Measurements from ENCODE around the gene SRBD1. TPM values are rescaled to one million over a fixed set of nuclear protein-coding genes. Genes with fewer than 3 reads are reported as not detected.

SRBD1 gene
- total RNA-seq, 1 donor, result 17.4 TPM

DNA sequence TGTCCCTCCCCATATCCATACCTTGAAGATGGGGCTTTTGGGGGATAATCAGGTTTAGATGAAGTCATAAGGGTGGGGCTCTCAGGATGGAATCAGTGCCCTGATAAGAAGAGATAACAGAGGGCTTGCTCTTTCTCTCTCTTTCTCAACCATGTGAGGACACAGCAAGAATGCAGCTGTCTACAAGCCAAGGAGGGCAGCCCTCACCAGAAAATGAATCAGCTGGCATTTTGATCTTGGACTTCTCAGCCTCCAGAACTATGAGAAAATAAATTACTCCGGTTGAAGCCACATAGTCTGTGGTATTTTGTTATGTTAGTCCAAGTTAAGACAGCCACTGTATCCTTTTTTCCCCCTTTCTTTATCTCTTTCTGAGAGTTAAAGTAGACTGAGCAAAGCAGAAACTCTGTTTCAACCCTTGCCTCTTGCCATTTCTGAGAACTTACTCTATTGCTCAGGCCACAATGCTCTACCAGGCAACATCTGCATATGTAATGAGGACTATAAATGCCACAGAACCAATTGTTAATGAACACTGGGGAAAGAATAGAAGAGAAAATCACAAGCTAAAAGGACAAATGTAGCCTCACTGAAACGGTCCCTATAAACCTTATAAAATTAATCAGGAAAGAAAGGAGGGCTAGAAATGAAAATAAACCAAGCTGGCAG is 56.9 kb downstream of the SRBD1 start:
- no peaks in the 10 kb centered on the region for H3K36me3 ChIP-seq (ENCODE audit: insufficient read depth, low read length)
- no peaks in the 10 kb centered on the region for H4K20me1 ChIP-seq (ENCODE audit: insufficient read depth, low read length)
- H2AFZ ChIP-seq (ENCODE audit: low read length), result no peak overlapping the region
- no peaks in the 10 kb centered on the region for H3K79me2 ChIP-seq (ENCODE audit: insufficient read depth, low read length)
- peak; percentile 34 for DNase-seq (ENCODE audit: insufficient read length, low spot score, missing footprints)
- peaks cover 12% of the 10 kb centered on the region for H3K4me1 ChIP-seq (ENCODE audit: insufficient read depth, low read length)
- no peaks in the 10 kb centered on the region for H3K9me3 ChIP-seq (ENCODE audit: low read depth, low read length)
- H3K27me3 ChIP-seq (ENCODE audit: insufficient read depth, low read length), result no peaks in the 10 kb centered on the region
- TF ChIP-seq CTCF (IDR thresholded peaks at IDR 0.05; ENCODE audit: extremely low read depth, low read depth, low read length), result no peak
- H3K27ac ChIP-seq (ENCODE audit: low read depth, low read length), result peak overlapping the region; percentile 81
- no peak overlapping the region for H3K4me3 ChIP-seq (ENCODE audit: insufficient read depth, low read length)
- H3K4me2 ChIP-seq (ENCODE audit: insufficient read depth, low read length), result peak overlapping the region; percentile 37

DNA sequence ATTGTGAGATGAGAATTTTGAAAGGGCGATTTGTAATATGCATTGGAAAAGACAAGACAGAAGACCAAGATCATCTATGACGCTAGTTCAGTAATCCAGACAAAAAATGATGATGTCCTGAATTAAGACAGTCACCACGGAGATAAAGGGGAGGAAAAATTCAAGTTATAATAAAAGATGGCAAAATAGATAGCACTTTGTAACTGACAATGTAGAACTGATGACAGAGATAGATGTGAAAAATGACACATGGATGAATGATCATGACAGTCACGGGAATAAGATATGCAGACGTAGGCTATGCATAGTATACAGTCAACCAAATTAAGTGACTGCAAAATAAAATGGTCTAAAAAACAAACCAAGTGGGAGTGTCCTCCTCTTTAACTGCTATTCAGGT is 59.2 kb downstream of the SRBD1 start:
- H3K4me2 ChIP-seq (ENCODE audit: insufficient read depth, low read length), result no peak overlapping the region
- no peak for TF ChIP-seq CTCF (IDR thresholded peaks at IDR 0.05; ENCODE audit: extremely low read depth, low read depth, low read length)
- peaks cover 12% of the 10 kb centered on the region for H3K4me1 ChIP-seq (ENCODE audit: insufficient read depth, low read length)

GRCh38 chr2:45545943-45546342 is 65.1 kb downstream of the SRBD1 start:
- no peak overlapping the region for H3K4me2 ChIP-seq (ENCODE audit: insufficient read depth, low read length)
- H3K27ac ChIP-seq (ENCODE audit: low read depth, low read length), result no peak overlapping the region
- no peak overlapping the region for H3K4me3 ChIP-seq (ENCODE audit: insufficient read depth, low read length)
- no peaks in the 10 kb centered on the region for H3K27me3 ChIP-seq (ENCODE audit: insufficient read depth, low read length)
- DNase-seq (ENCODE audit: insufficient read length, low spot score, missing footprints), result no peak
- H3K9me3 ChIP-seq (ENCODE audit: low read depth, low read length), result peaks cover 3% of the 10 kb centered on the region
- no peaks in the 10 kb centered on the region for H3K79me2 ChIP-seq (ENCODE audit: insufficient read depth, low read length)
- H3K36me3 ChIP-seq (ENCODE audit: insufficient read depth, low read length), result peaks cover 22% of the 10 kb centered on the region
- no peaks in the 10 kb centered on the region for H3K4me1 ChIP-seq (ENCODE audit: insufficient read depth, low read length)
- no peaks in the 10 kb centered on the region for H4K20me1 ChIP-seq (ENCODE audit: insufficient read depth, low read length)
- TF ChIP-seq CTCF (IDR thresholded peaks at IDR 0.05; ENCODE audit: extremely low read depth, low read depth, low read length), result no peak
- H2AFZ ChIP-seq (ENCODE audit: low read length), result no peak overlapping the region

More for the DNA sequence above, 59.2 kb downstream of the SRBD1 start:
- no peak overlapping the region for H3K27ac ChIP-seq (ENCODE audit: low read depth, low read length)
- no peaks in the 10 kb centered on the region for H4K20me1 ChIP-seq (ENCODE audit: insufficient read depth, low read length)
- no peaks in the 10 kb centered on the region for H3K79me2 ChIP-seq (ENCODE audit: insufficient read depth, low read length)
- no peak for DNase-seq (ENCODE audit: insufficient read length, low spot score, missing footprints)
- no peak overlapping the region for H3K4me3 ChIP-seq (ENCODE audit: insufficient read depth, low read length)
- no peaks in the 10 kb centered on the region for H3K36me3 ChIP-seq (ENCODE audit: insufficient read depth, low read length)
- H2AFZ ChIP-seq (ENCODE audit: low read length), result no peak overlapping the region
- no peaks in the 10 kb centered on the region for H3K9me3 ChIP-seq (ENCODE audit: low read depth, low read length)
- no peaks in the 10 kb centered on the region for H3K27me3 ChIP-seq (ENCODE audit: insufficient read depth, low read length)

DNA sequence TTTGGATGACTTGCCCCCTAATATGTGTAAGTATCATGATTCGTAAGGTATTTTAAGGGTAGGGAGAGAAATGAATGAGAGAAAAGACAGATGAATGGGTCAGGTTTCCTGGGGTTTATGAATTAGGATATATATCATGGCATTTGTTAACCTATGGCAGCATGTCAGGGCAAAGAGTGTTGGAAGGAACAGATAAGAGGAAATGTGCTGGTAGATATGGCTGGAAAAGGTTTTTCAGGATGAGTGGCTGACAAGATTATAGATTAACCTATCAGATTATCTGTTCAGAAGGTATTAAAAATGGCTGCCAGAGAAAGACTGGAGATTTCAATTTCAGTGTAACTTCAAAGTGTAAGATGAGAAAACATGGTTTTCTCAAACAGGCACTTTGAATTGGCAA is 67.8 kb downstream of the SRBD1 start:
- H3K79me2 ChIP-seq (ENCODE audit: insufficient read depth, low read length), result no peaks in the 10 kb centered on the region
- H3K9me3 ChIP-seq (ENCODE audit: low read depth, low read length), result peaks cover 3% of the 10 kb centered on the region
- no peaks in the 10 kb centered on the region for H3K27me3 ChIP-seq (ENCODE audit: insufficient read depth, low read length)
- H4K20me1 ChIP-seq (ENCODE audit: insufficient read depth, low read length), result no peaks in the 10 kb centered on the region
- TF ChIP-seq CTCF (IDR thresholded peaks at IDR 0.05; ENCODE audit: extremely low read depth, low read depth, low read length), result no peak
- H3K4me2 ChIP-seq (ENCODE audit: insufficient read depth, low read length), result no peak overlapping the region
- H3K4me1 ChIP-seq (ENCODE audit: insufficient read depth, low read length), result no peaks in the 10 kb centered on the region
- H2AFZ ChIP-seq (ENCODE audit: low read length), result no peak overlapping the region
- no peak overlapping the region for H3K4me3 ChIP-seq (ENCODE audit: insufficient read depth, low read length)
- no peak for DNase-seq (ENCODE audit: insufficient read length, low spot score, missing footprints)
- H3K36me3 ChIP-seq (ENCODE audit: insufficient read depth, low read length), result peaks cover 32% of the 10 kb centered on the region
- no peak overlapping the region for H3K27ac ChIP-seq (ENCODE audit: low read depth, low read length)
